Panc1 (cell line): ENCODE data around the gene SPAG6. TPM values are rescaled to one million over a fixed set of nuclear protein-coding genes. Genes with fewer than 3 reads are reported as not detected.

ENCODE experiments used
- ATAC-seq: fragments of 200-7000 bp; cut with Tn5 transposase; 2 replicates; pipeline ENCODE4 v1.9.1; 2020; ENCODE audit warnings: mild to moderate bottlenecking, moderate library complexity
- BruUV-seq: library from RNA; stranded (reverse); fragments of 400-500 nt; replicated peaks from 2 replicates; lab custom pipeline; 2021; lab: Mats Ljungman, UMichigan
- CTCF ChIA-PET: fragments of 300-600 bp; sonication (Branson Sonifier 250); formaldehyde crosslinking; loops from one replicate; lab custom pipeline; 2022; ENCODE audit warnings: antibody characterized with exemption; lab: Charles Lee
- POLR2A ChIA-PET: fragments of 300-600 bp; sonication (Branson Sonifier 250); formaldehyde crosslinking; loops from one replicate; lab custom pipeline; 2022; ENCODE audit warnings: antibody characterized with exemption; lab: Charles Lee
- DNase-seq: peaks from one replicate; pipeline ENCODE4 v3.0.0-alpha.2; 2010; ENCODE audit warnings: low read depth, low spot score
- H3K27ac ChIP-seq: 2 replicates; pipeline ENCODE4 v1.5.1; 2011; ENCODE audit warnings: mild to moderate bottlenecking, low read length, inconsistent platforms
- H3K27me3 ChIP-seq: fragments of 200-500 bp; sonication (Bioruptor generic); 2 replicates; pipeline ENCODE4 v1.6.0; 2014; ENCODE audit warnings: low read length, inconsistent platforms; ENCODE audit not compliant: control insufficient read depth, insufficient read depth
- H3K36me3 ChIP-seq: fragments of 200-500 bp; sonication (Bioruptor generic); 2 replicates; pipeline ENCODE4 v1.5.1; 2014; ENCODE audit warnings: inconsistent platforms, mild to moderate bottlenecking, low read length, moderate library complexity; ENCODE audit not compliant: control insufficient read depth, insufficient read depth
- H3K4me1 ChIP-seq: 2 replicates; pipeline ENCODE4 v1.5.1; 2011; ENCODE audit warnings: inconsistent platforms, mild to moderate bottlenecking, low read length, moderate library complexity; ENCODE audit not compliant: control insufficient read depth, insufficient read depth
- H3K4me3 ChIP-seq, 2 experiments: 2 replicates each; pipeline ENCODE4 v1.5.1; 2011 to 2012; ENCODE audit warnings: low read depth in 2 of 2, low read length in 2 of 2, mild to moderate bottlenecking in 2 of 2, inconsistent platforms in 1 of 2, moderate library complexity in 1 of 2
- H3K9me3 ChIP-seq: fragments of 200-500 bp; sonication (Bioruptor generic); 2 replicates; pipeline ENCODE4 v1.5.1; 2014; ENCODE audit warnings: low read depth, mild to moderate bottlenecking, inconsistent platforms, low read length, moderate library complexity; ENCODE audit not compliant: control insufficient read depth, insufficient read depth
- CTCF ChIP-seq: fragments of 450-650 bp; IDR thresholded peaks from 2 replicates; pipeline ENCODE4 v1.5.1; 2017; ENCODE audit warnings: mild to moderate bottlenecking
- POLR2AphosphoS5 ChIP-seq: IDR thresholded peaks from 2 replicates; pipeline ENCODE4 v1.6.1; 2012; ENCODE audit warnings: mild to moderate bottlenecking, low read depth, low read length, moderate library complexity
- SIN3A ChIP-seq: IDR thresholded peaks from 2 replicates; pipeline ENCODE4 v1.6.1; 2012; ENCODE audit warnings: low read depth, mild to moderate bottlenecking, low read length, moderate library complexity, borderline replicate concordance; ENCODE audit not compliant: insufficient read depth
- TCF7L2 ChIP-seq: IDR thresholded peaks from 2 replicates; pipeline ENCODE4 v1.6.1; 2011; ENCODE audit warnings: mild to moderate bottlenecking, low read depth, low read length, inconsistent platforms
- in situ Hi-C: cut with HindIII; loops from 2 replicates; pipeline ENCODE4 v1.10.0; 2016; ENCODE audit warnings: low sequenced_read_pairs, low pct_unique_long_range_greater_than_20kb
- intact Hi-C: fragments of 100-400 bp; cut with micrococcal nuclease; formaldehyde crosslinking; loops from one replicate; pipeline ENCODE4 v1.10.0; 2022; ENCODE audit not compliant: unreplicated experiment
- total RNA-seq: library from RNA; stranded (reverse); gene quantifications from one replicate; pipeline ENCODE4 v1.2.1, GENCODE V29; 2021; ENCODE audit not compliant: unreplicated experiment
- TF ChIP-seq, protein P1 (sequence below), 2 experiments: IDR thresholded peaks; 2 replicates each; pipeline ENCODE4 v1.6.1; 2011 to 2012; ENCODE audit warnings: low read depth in 2 of 2, control low read depth in 1 of 2, low read length in 1 of 2, mild to moderate bottlenecking in 1 of 2, moderate library complexity in 1 of 2; ENCODE audit not compliant: insufficient read depth in 1 of 2

SPAG6 gene
- total RNA-seq, 1 experiment from 2014 or later, result not detected

GRCh38 chr10:22368981-22369380 lies 23.7 kb downstream of the SPAG6 start:
- TF ChIP-seq SIN3A (no peak), CTCF (no peak), POLR2AphosphoS5 (no peak), TCF7L2 (no peak)
- TF ChIP-seq, protein P1, sequence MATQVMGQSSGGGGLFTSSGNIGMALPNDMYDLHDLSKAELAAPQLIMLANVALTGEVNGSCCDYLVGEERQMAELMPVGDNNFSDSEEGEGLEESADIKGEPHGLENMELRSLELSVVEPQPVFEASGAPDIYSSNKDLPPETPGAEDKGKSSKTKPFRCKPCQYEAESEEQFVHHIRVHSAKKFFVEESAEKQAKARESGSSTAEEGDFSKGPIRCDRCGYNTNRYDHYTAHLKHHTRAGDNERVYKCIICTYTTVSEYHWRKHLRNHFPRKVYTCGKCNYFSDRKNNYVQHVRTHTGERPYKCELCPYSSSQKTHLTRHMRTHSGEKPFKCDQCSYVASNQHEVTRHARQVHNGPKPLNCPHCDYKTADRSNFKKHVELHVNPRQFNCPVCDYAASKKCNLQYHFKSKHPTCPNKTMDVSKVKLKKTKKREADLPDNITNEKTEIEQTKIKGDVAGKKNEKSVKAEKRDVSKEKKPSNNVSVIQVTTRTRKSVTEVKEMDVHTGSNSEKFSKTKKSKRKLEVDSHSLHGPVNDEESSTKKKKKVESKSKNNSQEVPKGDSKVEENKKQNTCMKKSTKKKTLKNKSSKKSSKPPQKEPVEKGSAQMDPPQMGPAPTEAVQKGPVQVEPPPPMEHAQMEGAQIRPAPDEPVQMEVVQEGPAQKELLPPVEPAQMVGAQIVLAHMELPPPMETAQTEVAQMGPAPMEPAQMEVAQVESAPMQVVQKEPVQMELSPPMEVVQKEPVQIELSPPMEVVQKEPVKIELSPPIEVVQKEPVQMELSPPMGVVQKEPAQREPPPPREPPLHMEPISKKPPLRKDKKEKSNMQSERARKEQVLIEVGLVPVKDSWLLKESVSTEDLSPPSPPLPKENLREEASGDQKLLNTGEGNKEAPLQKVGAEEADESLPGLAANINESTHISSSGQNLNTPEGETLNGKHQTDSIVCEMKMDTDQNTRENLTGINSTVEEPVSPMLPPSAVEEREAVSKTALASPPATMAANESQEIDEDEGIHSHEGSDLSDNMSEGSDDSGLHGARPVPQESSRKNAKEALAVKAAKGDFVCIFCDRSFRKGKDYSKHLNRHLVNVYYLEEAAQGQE (IDR thresholded peaks at IDR 0.05; ENCODE audit: insufficient read depth in 1 of 2, low read depth in 2 of 2, low read length in 1 of 2), result no peak
- BruUV-seq, result no TSS peak
- Histone ChIP-seq H3K36me3 (no peaks in the 10 kb centered on the region), H3K4me1 (no peaks in the 10 kb centered on the region), H3K4me3 (no peak overlapping the region), H3K27ac (no peak overlapping the region), H3K9me3 (no peaks in the 10 kb centered on the region), H3K27me3 (no peaks in the 10 kb centered on the region)
- CTCF ChIA-PET, result no interaction called here
- intact Hi-C loops, result no loop called here
- in situ Hi-C loops, result no loop called here
- POLR2A ChIA-PET, result no interaction called here
- DNase-seq (no peak), ATAC-seq (no peak)

- intact Hi-C loops (no loop called here), in situ Hi-C loops (no loop called here)
- no peaks in the 10 kb centered on the region for H3K27me3 ChIP-seq
- no peak for TF ChIP-seq POLR2AphosphoS5
- TF ChIP-seq TCF7L2, result no peak
- no peak for TF ChIP-seq CTCF
- TF ChIP-seq SIN3A, result no peak
- TF ChIP-seq, protein P1 (IDR thresholded peaks at IDR 0.05; ENCODE audit: insufficient read depth in 1 of 2, low read depth in 2 of 2, low read length in 1 of 2), result no peak
- no peaks in the 10 kb centered on the region for H3K36me3 ChIP-seq
- no TSS peak for BruUV-seq
- no peak overlapping the region for H3K4me3 ChIP-seq
- no peaks in the 10 kb centered on the region for H3K9me3 ChIP-seq
- POLR2A ChIA-PET, result no interaction called here
- no peak overlapping the region for H3K27ac ChIP-seq
- DNase-seq (peak; percentile 8), ATAC-seq (no peak)
- no peaks in the 10 kb centered on the region for H3K4me1 ChIP-seq
- CTCF ChIA-PET, result no interaction called here
These were observed 24.3 kb downstream of the SPAG6 start for GRCh38 chr10:22369434-22370072.
